ENCODE measurements around the gene SIGLEC6. TPM values are rescaled to one million over a fixed set of nuclear protein-coding genes. Genes with fewer than 3 reads are reported as not detected.

SIGLEC6 gene
- total RNA-seq, 1 experiment from 2014 or later: 0.37 TPM

GRCh38 chr19:51470966-51471365 lies 60.5 kb downstream of the SIGLEC6 start:
- no peak for ATAC-seq

GRCh38 chr19:51469629-51470028 lies 61.8 kb downstream of the SIGLEC6 start:
- DNase-seq (ENCODE audit: low spot score) (no peak), ATAC-seq (no peak)
- TF ChIP-seq ZNF396 (CRISPR knock-in tag; IDR thresholded peaks at IDR 0.05; ENCODE audit: borderline replicate concordance): no peak
- no peak for TF ChIP-seq RORB (CRISPR knock-in tag; IDR thresholded peaks at IDR 0.05)
- no peak for TF ChIP-seq AR (CRISPR knock-in tag; IDR thresholded peaks at IDR 0.05)
- TF ChIP-seq SMAD3 (CRISPR knock-in tag; IDR thresholded peaks at IDR 0.05; ENCODE audit: borderline replicate concordance): no peak
- TF ChIP-seq ZNF423 (CRISPR knock-in tag; IDR thresholded peaks at IDR 0.05): no peak
- no peak for TF ChIP-seq ATF3 (CRISPR knock-in tag; conservative IDR thresholded peaks at IDR 0.05)
- no peak for TF ChIP-seq USF1 (CRISPR knock-in tag; IDR thresholded peaks at IDR 0.05)
- TF ChIP-seq JAZF1 (CRISPR knock-in tag; IDR thresholded peaks at IDR 0.05): no peak
- TF ChIP-seq ATF1 (CRISPR knock-in tag; IDR thresholded peaks at IDR 0.05): no peak
- no peak for TF ChIP-seq MYBL2 (CRISPR knock-in tag; IDR thresholded peaks at IDR 0.05)
- TF ChIP-seq PRDM15 (CRISPR knock-in tag; IDR thresholded peaks at IDR 0.05): no peak
- H3K27ac Mint-ChIP-seq: no peak overlapping the region
- POLR2A ChIA-PET: no interaction called here
- peaks cover 56% of the 10 kb centered on the region for H3K27me3 Mint-ChIP-seq (ENCODE audit: low read depth)
- H3K36me3 Mint-ChIP-seq: no peaks in the 10 kb centered on the region
- H3K4me1 Mint-ChIP-seq: no peaks in the 10 kb centered on the region
- no peak overlapping the region for H3K4me3 Mint-ChIP-seq
- CTCF ChIA-PET: interaction anchor here (0.6 to 7.5 kb wide), 4 partner anchors 32 to 188 kb away, joined by 3 to 65 read pairs (median 4); no protein-coding TSS in a partner anchor
- H3K9me3 Mint-ChIP-seq: no peaks in the 10 kb centered on the region

More at GRCh38 chr19:51470966-51471365, 60.5 kb downstream of the SIGLEC6 start:
- Mint-ChIP-seq H3K27ac (no peak overlapping the region), H3K36me3 (no peaks in the 10 kb centered on the region), H3K9me3 (peaks cover under 1% of the 10 kb centered on the region), H3K4me3 (no peak overlapping the region), H3K4me1 (no peaks in the 10 kb centered on the region), H3K27me3 (ENCODE audit: low read depth) (peaks cover 44% of the 10 kb centered on the region)
- ChIA-PET CTCF (interaction anchor here (5.1 to 7.5 kb wide), 2 partner anchors 187 to 190 kb away, joined by 49 to 65 read pairs; no protein-coding TSS in a partner anchor), POLR2A (no interaction called here)
- DNase-seq (ENCODE audit: low spot score): no peak
- no peak for TF ChIP-seq MXD4 (CRISPR knock-in tag; IDR thresholded peaks at IDR 0.05; ENCODE audit: borderline replicate concordance)
- TF ChIP-seq FOXJ3 (CRISPR knock-in tag; IDR thresholded peaks at IDR 0.05; ENCODE audit: borderline replicate concordance): no peak
- no peak for TF ChIP-seq ZMAT4 (CRISPR knock-in tag; IDR thresholded peaks at IDR 0.05)
- TF ChIP-seq ZSCAN18 (CRISPR knock-in tag; IDR thresholded peaks at IDR 0.05): no peak
- TF ChIP-seq SMAD3 (CRISPR knock-in tag; IDR thresholded peaks at IDR 0.05; ENCODE audit: borderline replicate concordance): no peak
- no peak for TF ChIP-seq TP53 (CRISPR knock-in tag; IDR thresholded peaks at IDR 0.05)
- no peak for TF ChIP-seq CBFB (CRISPR knock-in tag; IDR thresholded peaks at IDR 0.05; ENCODE audit: low read depth)
- TF ChIP-seq ZNF121 (CRISPR knock-in tag; IDR thresholded peaks at IDR 0.05): no peak
- TF ChIP-seq ZNF671 (CRISPR knock-in tag; IDR thresholded peaks at IDR 0.05): no peak
- TF ChIP-seq GRHL2 (CRISPR knock-in tag; IDR thresholded peaks at IDR 0.05; ENCODE audit: insufficient replicate concordance, severe bottlenecking): no peak
- no peak for TF ChIP-seq AR (CRISPR knock-in tag; IDR thresholded peaks at IDR 0.05)

All from WTC11 (cell line).